Measurements from ENCODE around the gene RAB11A.

DNA sequence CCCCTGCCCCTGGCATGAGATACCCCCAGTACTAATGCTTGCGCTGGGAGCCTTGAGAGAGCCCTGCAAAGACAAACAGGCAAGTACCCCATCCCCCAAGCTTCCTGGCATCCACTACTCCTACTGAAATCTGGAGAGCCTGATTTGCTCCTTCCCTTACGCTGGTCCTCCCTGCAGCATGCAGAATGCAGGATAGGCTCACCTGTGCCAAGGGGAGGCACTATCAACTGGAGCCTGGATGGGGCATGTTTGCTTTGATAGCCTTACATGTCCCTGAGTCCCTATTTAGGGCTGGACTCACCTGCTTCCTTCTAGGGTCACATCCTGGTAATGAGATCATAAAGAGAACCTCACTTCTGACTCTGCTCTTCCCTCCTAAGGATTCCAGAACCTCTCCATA is 42.9 kb downstream of the RAB11A start:
- no peak for TF ChIP-seq EP300 (IDR thresholded peaks at IDR 0.05)
- TF ChIP-seq POLR2A (IDR thresholded peaks at IDR 0.05): no peak
- TF ChIP-seq, protein P1, sequence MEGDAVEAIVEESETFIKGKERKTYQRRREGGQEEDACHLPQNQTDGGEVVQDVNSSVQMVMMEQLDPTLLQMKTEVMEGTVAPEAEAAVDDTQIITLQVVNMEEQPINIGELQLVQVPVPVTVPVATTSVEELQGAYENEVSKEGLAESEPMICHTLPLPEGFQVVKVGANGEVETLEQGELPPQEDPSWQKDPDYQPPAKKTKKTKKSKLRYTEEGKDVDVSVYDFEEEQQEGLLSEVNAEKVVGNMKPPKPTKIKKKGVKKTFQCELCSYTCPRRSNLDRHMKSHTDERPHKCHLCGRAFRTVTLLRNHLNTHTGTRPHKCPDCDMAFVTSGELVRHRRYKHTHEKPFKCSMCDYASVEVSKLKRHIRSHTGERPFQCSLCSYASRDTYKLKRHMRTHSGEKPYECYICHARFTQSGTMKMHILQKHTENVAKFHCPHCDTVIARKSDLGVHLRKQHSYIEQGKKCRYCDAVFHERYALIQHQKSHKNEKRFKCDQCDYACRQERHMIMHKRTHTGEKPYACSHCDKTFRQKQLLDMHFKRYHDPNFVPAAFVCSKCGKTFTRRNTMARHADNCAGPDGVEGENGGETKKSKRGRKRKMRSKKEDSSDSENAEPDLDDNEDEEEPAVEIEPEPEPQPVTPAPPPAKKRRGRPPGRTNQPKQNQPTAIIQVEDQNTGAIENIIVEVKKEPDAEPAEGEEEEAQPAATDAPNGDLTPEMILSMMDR (IDR thresholded peaks at IDR 0.05): no peak
